Activated effector memory CD4-positive, alpha-beta T cell treated with anti-CD3 and anti-CD28 coated beads, Interleukin-2, amount 50 U/mL, for 16 hours (primary cell): ENCODE measurements around the gene EXD2.
A peak's percentile ranks its signal among the peaks of the same experiment; 100 is the strongest.
"Not testable (repeated sequence)": the region's sequence is repeated elsewhere in the genome, so short reads cannot be mapped to it uniquely, and the experiment has no call there.

ENCODE experiments used
- DNase-seq: peaks from one replicate; pipeline ENCODE4 v3.0.0-alpha.2; 2020

Gene EXD2

GRCh38 chr14:69204753-69205152, 13.5 kb downstream of the EXD2 start:
- DNase-seq, result no peak

GRCh38 chr14:69207435-69208041, 16.2 kb downstream of the EXD2 start:
- DNase-seq, result no peak

- DNase-seq, result no peak
Observed at GRCh38 chr14:69208666-69209065, 17.4 kb downstream of the EXD2 start.

GRCh38 chr14:69214393-69214792, 23.1 kb downstream of the EXD2 start:
- DNase-seq, result no peak

GRCh38 chr14:69217663-69218062, 26.4 kb downstream of the EXD2 start:
- DNase-seq, result not testable (repeated sequence)

GRCh38 chr14:69224946-69225345, 33.6 kb downstream of the EXD2 start:
- DNase-seq, result no peak

- DNase-seq, result no peak
Observed at GRCh38 chr14:69226178-69226577, 34.9 kb downstream of the EXD2 start.

GRCh38 chr14:69226736-69227135, 35.4 kb downstream of the EXD2 start:
- no peak for DNase-seq

- DNase-seq, result no peak
Observed at GRCh38 chr14:69231486-69231885, 40.2 kb downstream of the EXD2 start.

GRCh38 chr14:69232388-69232787, 41.1 kb downstream of the EXD2 start:
- no peak for DNase-seq

GRCh38 chr14:69234106-69234505, 42.8 kb downstream of the EXD2 start:
- no peak for DNase-seq

- no peak for DNase-seq
Observed at GRCh38 chr14:69235708-69236107, 44.4 kb downstream of the EXD2 start.

- DNase-seq, result no peak
Observed at GRCh38 chr14:69237142-69237541, 45.8 kb downstream of the EXD2 start.

- no peak for DNase-seq
Observed at GRCh38 chr14:69237584-69237983, 46.3 kb downstream of the EXD2 start.

GRCh38 chr14:69238883-69239282, 47.6 kb downstream of the EXD2 start:
- DNase-seq, result no peak

GRCh38 chr14:69240527-69241173, 49.4 kb downstream of the EXD2 start:
- DNase-seq, result no peak

GRCh38 chr14:69241577-69241976, 50.3 kb downstream of the EXD2 start:
- no peak for DNase-seq

GRCh38 chr14:69242311-69243224, 51.3 kb downstream of the EXD2 start:
- peak; percentile 69 for DNase-seq

- no peak for DNase-seq
Observed at GRCh38 chr14:69244946-69245345, 53.6 kb downstream of the EXD2 start.

- DNase-seq, result no peak
Observed at GRCh38 chr14:69246331-69246730, 55.0 kb downstream of the EXD2 start.

- no peak for DNase-seq
Observed at GRCh38 chr14:69247676-69248440, 56.6 kb downstream of the EXD2 start.

GRCh38 chr14:69249603-69250002, 58.3 kb downstream of the EXD2 start:
- no peak for DNase-seq

GRCh38 chr14:69252851-69253250, 61.6 kb downstream of the EXD2 start:
- no peak for DNase-seq
